AG10803 (cell line): ENCODE data around the gene ARHGEF10L.

Experiments used
- DNase-seq: peaks from one replicate; pipeline ENCODE4 v3.0.0; 2010; ENCODE audit warnings: low read depth
- H3K4me3 ChIP-seq: 2 replicates; pipeline ENCODE4 v1.5.1; 2011; ENCODE audit warnings: mild to moderate bottlenecking, low read length, control low read depth
- TF ChIP-seq, protein P1 (sequence below): conservative IDR thresholded peaks from 2 replicates; pipeline ENCODE4 v1.5.1; 2011; ENCODE audit warnings: mild to moderate bottlenecking, low read length, control low read depth, inconsistent platforms

Gene ARHGEF10L

DNA sequence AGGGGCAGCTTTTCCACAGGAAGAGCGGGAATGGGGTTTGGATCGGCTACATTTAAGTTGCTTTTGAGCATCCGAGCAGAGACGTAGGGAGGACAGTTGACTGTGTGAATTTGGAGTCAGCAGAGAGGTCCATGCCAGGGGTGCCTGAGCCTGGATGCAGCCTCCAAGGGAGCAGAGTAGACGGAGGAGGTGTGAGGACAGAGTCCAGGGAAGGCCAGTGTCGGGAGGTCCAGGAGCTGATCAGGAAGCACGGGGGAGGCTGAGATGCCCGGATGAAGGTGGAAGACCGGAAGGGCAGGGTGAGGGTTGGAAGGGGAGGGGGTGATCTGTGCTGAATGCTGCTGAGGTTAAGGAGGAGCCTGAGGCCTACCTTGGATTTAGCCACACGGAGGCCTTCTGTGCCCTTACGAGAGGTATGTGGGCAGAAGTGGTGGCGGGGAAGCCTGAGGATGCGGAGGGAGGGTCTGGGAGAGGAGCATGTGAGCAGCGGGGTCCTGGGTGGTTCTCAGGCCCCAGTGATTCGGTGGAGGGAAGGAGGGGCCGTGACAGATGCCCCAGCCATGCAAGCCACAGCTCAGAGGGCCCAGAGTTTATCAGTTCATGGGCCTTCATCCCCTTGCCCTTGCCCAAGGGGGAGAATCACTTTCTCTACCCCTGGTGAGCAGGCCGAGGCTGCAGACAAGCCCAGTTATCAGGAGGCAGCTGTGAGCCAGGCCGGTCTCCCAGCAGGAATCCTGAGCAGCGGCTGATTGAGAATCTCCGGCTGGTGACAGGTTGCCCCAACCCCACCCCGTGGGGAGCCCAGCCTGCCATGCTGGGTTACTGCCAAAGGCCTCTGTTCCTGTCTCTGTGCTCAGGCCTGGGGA is 161.7 kb downstream of the ARHGEF10L start:
- TF ChIP-seq, protein P1, sequence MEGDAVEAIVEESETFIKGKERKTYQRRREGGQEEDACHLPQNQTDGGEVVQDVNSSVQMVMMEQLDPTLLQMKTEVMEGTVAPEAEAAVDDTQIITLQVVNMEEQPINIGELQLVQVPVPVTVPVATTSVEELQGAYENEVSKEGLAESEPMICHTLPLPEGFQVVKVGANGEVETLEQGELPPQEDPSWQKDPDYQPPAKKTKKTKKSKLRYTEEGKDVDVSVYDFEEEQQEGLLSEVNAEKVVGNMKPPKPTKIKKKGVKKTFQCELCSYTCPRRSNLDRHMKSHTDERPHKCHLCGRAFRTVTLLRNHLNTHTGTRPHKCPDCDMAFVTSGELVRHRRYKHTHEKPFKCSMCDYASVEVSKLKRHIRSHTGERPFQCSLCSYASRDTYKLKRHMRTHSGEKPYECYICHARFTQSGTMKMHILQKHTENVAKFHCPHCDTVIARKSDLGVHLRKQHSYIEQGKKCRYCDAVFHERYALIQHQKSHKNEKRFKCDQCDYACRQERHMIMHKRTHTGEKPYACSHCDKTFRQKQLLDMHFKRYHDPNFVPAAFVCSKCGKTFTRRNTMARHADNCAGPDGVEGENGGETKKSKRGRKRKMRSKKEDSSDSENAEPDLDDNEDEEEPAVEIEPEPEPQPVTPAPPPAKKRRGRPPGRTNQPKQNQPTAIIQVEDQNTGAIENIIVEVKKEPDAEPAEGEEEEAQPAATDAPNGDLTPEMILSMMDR, result no peak
- no peak for DNase-seq
- no peak overlapping the region for H3K4me3 ChIP-seq

DNA sequence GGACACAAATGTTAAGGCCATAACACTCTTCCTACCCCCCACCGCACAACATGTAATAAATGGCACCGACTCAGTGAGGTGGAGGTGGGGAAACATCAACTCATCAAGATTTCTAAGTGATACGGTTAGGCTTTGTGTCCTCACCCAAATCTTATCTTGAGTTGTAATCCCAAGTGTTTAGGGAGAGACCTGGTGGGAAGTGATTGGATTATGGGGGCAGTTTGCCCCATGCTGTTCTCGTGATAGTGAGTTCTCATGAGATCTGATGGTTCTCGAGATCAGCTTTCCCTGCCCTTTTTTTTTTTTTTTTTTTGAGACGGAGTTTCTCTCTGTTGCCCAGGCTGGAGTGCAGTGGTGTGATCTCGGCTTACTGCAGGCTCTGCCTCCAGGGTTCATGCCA is 164.7 kb downstream of the ARHGEF10L start:
- no peak overlapping the region for H3K4me3 ChIP-seq
- no peak for DNase-seq
- TF ChIP-seq, protein P1, result no peak

DNA sequence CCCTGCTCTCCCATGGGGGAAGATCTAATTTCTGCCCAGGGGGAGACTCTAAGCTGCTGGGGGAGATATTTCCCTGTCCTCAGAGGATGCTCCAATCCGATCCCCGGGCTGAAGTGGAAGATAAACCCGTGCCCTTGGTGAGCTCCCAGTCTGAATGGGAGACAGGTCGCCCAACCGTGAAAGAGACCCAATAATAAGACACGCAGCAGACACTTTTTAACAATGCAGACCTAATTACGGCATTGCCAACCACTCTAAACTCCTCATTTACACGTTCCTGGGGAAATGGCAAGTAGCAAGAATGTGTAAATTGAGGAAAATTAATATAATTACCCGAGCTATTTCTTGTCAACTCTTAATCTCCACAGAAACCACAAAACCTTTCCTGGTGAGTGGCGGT is 166.9 kb downstream of the ARHGEF10L start:
- TF ChIP-seq, protein P1, result no peak
- no peak for DNase-seq
- H3K4me3 ChIP-seq, result no peak overlapping the region

DNA sequence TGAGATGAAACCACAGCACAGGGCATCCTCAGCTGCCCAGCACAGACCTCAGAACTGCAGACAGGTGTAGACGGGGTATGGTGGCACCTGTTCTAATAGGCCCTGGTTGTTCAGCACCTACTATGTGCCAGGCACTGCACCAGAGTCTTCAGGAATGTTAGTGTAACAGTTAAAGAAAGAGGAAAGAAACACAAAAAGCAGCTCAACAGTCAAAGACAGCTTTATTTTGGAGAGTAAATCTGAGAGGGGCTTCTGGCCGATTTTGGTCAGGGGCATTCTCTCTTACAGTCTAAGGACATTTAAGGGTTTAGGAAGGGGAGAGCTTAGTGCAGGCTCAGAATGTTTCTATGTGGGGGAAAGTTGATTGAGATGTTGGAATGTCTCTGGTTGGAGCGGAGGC is 170.5 kb downstream of the ARHGEF10L start:
- TF ChIP-seq, protein P1, result no peak
- no peak for DNase-seq

DNA sequence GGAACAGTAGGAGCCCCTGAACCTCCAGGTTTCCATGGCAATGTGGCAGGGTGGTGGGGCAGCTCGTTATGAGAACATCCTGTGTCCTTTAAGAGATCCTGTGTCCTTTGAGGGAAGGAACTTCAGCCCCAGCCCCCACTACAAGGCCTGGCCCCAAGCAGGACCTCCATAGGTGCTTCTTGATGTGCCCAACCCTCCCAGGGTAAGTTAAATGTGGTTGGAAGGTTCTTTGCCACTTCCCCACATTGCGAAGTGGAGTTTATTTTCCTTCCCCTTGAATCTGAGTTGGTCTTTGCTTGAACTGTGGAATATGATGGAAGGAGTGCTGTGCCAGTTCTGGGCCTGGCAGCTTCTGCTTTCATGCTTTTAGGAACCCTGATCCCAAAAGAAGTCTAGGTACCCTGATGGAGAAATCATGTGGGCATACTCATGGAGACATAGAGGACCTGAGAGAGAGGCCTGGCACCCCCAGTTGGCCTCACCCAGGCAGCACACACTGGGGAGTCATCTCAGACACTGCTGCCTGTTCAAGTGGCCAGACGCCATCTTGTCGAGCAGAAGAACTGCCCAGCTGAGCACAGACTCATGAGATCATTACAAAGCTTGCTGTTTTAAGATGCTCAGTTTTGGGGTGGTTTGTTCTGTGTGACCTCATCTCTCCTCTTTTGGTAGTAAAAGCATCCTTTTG is 171.5 kb downstream of the ARHGEF10L start:
- no peak overlapping the region for H3K4me3 ChIP-seq
- DNase-seq, result no peak
- TF ChIP-seq, protein P1, result no peak

More for the DNA sequence above, 170.5 kb downstream of the ARHGEF10L start:
- H3K4me3 ChIP-seq, result no peak overlapping the region

DNA sequence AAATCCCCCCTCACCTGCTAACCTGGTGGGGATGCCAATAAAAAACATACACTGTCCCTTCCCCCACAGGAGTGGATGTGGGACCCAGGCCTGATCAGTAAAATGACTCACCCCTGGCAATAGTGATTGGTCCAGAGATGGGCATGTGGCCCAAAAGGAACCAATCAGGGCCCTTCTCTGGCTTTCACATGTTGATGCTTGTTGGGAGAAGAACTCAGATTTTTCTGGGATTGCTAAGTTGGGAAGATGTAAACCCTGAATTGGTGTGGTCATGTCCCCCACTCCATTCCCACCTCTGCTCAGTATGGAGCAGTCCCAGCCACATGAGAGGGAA is 172.0 kb downstream of the ARHGEF10L start:
- H3K4me3 ChIP-seq, result no peak overlapping the region
- DNase-seq, result no peak
- TF ChIP-seq, protein P1, result no peak

DNA sequence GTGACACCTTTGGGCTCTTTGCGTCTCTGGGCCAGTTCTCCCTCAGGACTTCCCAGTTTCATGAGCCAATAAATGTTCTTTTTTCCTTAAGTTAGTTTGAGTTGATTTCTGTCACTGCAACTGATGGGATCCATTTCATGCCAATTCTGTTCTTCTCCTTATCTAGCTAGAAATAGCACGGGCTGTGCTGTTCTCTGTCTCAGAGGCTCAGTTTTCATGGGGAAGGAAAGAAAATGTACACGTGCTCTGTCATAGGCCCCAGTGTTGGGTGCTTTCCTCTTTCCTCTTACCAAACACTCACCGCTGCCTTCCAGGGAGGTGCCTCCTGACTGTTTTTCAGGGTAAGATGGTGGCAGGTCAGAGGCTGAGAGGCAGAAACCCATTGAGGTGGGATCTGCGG is 172.4 kb downstream of the ARHGEF10L start:
- H3K4me3 ChIP-seq, result no peak overlapping the region
- TF ChIP-seq, protein P1, result no peak
- no peak for DNase-seq
